HEK293 (cell line): Measurements from ENCODE around the gene D2HGDH.

ENCODE experiments used
- CTCF ChIA-PET: fragments of 350-600 bp; formaldehyde crosslinking; extraction: SDS; loops from one replicate; lab custom pipeline; 2021; ENCODE audit warnings: antibody characterized with exemption; lab: Yijun Ruan, JAX
- POLR2A ChIA-PET: fragments of 300-600 bp; formaldehyde crosslinking; extraction: SDS; loops from one replicate; lab custom pipeline; 2020; ENCODE audit warnings: antibody characterized with exemption, inconsistent platforms; lab: Yijun Ruan, JAX
- H3K27ac ChIP-seq: fragments of 200-500 bp; sonication (Bioruptor generic); 2 replicates; pipeline ENCODE4 v1.5.1; 2014; ENCODE audit warnings: low read depth, low read length, control low read depth, inconsistent platforms; ENCODE audit errors: extremely low read depth
- H3K36me3 ChIP-seq, 2 experiments: fragments of 200-500 bp in 1 of 2; sonication (Bioruptor generic) in 1 of 2; 1 replicate in 1 of 2; 2 replicates in 1 of 2; pipeline ENCODE4 v1.5.1; 2014 to 2017; ENCODE audit warnings: inconsistent platforms in 2 of 2, low read length in 2 of 2; ENCODE audit not compliant: control insufficient read depth in 2 of 2, insufficient read depth in 1 of 2
- H3K4me1 ChIP-seq: fragments of 200-500 bp; sonication (Bioruptor generic); 2 replicates; pipeline ENCODE4 v1.5.1; 2014; ENCODE audit warnings: mild to moderate bottlenecking, low read length, inconsistent platforms; ENCODE audit not compliant: control insufficient read depth, insufficient read depth
- H3K4me3 ChIP-seq: 2 replicates; pipeline ENCODE4 v1.5.1; 2011; ENCODE audit warnings: low read depth, mild to moderate bottlenecking, control low read depth, low read length, moderate library complexity
- H3K9me3 ChIP-seq: fragments of 200-500 bp; sonication (Bioruptor generic); 2 replicates; pipeline ENCODE4 v1.5.1; 2014; ENCODE audit warnings: low read depth, low read length, inconsistent platforms; ENCODE audit not compliant: control insufficient read depth, insufficient read depth
- GLI2 ChIP-seq: fragments of 450-650 bp; formaldehyde crosslinking; IDR thresholded peaks from 2 replicates; pipeline ENCODE4; 2017; ENCODE audit warnings: missing biosample characterization, missing genetic modification characterization, low read depth, borderline replicate concordance
- KLF1 ChIP-seq: fragments of 450-650 bp; formaldehyde crosslinking; IDR thresholded peaks from 2 replicates; pipeline ENCODE4 v1.5.1; 2016; ENCODE audit warnings: missing biosample characterization, missing genetic modification characterization
- KLF8 ChIP-seq: fragments of 450-650 bp; formaldehyde crosslinking; IDR thresholded peaks from 2 replicates; pipeline ENCODE4 v1.5.1; 2016; ENCODE audit warnings: missing biosample characterization, missing genetic modification characterization
- YY2 ChIP-seq: fragments of 450-650 bp; formaldehyde crosslinking; IDR thresholded peaks from 2 replicates; pipeline ENCODE4 v1.5.1; 2016; ENCODE audit warnings: missing biosample characterization, missing genetic modification characterization
- ZEB2 ChIP-seq: fragments of 450-650 bp; formaldehyde crosslinking; IDR thresholded peaks from 2 replicates; pipeline ENCODE4 v1.5.1; 2016; ENCODE audit warnings: missing biosample characterization, missing genetic modification characterization
- ZFP69B ChIP-seq: fragments of 450-650 bp; formaldehyde crosslinking; IDR thresholded peaks from 2 replicates; pipeline ENCODE4 v1.5.1; 2016; ENCODE audit warnings: missing biosample characterization, missing genetic modification characterization
- ZNF138 ChIP-seq: fragments of 450-650 bp; formaldehyde crosslinking; IDR thresholded peaks from 2 replicates; pipeline ENCODE4 v1.5.1; 2016; ENCODE audit warnings: missing biosample characterization, missing genetic modification characterization, borderline replicate concordance
- ZNF19 ChIP-seq: fragments of 450-650 bp; formaldehyde crosslinking; IDR thresholded peaks from 2 replicates; pipeline ENCODE4; 2016; ENCODE audit warnings: missing biosample characterization, missing genetic modification characterization, low read depth
- ZNF211 ChIP-seq: fragments of 450-650 bp; formaldehyde crosslinking; IDR thresholded peaks from 2 replicates; pipeline ENCODE4 v1.5.1; 2016; ENCODE audit warnings: low read depth, missing biosample characterization, missing genetic modification characterization
- ZNF292 ChIP-seq: fragments of 450-650 bp; formaldehyde crosslinking; IDR thresholded peaks from 2 replicates; pipeline ENCODE4 v1.5.1; 2016; ENCODE audit warnings: low read depth, missing biosample characterization, missing genetic modification characterization, borderline replicate concordance
- ZNF416 ChIP-seq: fragments of 450-650 bp; formaldehyde crosslinking; IDR thresholded peaks from 2 replicates; pipeline ENCODE4 v1.5.1; 2016; ENCODE audit warnings: missing biosample characterization, missing genetic modification characterization
- ZNF596 ChIP-seq: fragments of 450-650 bp; IDR thresholded peaks from 2 replicates; pipeline ENCODE4 v1.5.0; 2018; ENCODE audit warnings: missing biosample characterization, mild to moderate bottlenecking, missing genetic modification characterization, moderate library complexity
- ZNF677 ChIP-seq: fragments of 450-650 bp; IDR thresholded peaks from 2 replicates; pipeline ENCODE4 v1.5.0; 2018; ENCODE audit warnings: missing biosample characterization, mild to moderate bottlenecking, missing genetic modification characterization, moderate library complexity
- TF ChIP-seq, protein P1 (sequence below): fragments of 450-650 bp; formaldehyde crosslinking; IDR thresholded peaks from 2 replicates; pipeline ENCODE4 v1.5.1; 2016; ENCODE audit warnings: missing biosample characterization, missing genetic modification characterization, low read depth
- TF ChIP-seq, protein P2 (sequence below): fragments of 450-650 bp; formaldehyde crosslinking; optimal IDR thresholded peaks from 2 replicates; pipeline ENCODE3; 2016; ENCODE audit warnings: missing biosample characterization, mild to moderate bottlenecking, missing genetic modification characterization
- TF ChIP-seq, protein P3 (sequence below): fragments of 450-650 bp; formaldehyde crosslinking; IDR thresholded peaks from 2 replicates; pipeline ENCODE4 v1.5.1; 2016; ENCODE audit warnings: missing biosample characterization, missing genetic modification characterization
- TF ChIP-seq, protein P4 (sequence below): fragments of 450-650 bp; formaldehyde crosslinking; IDR thresholded peaks from 2 replicates; pipeline ENCODE4 v1.5.0; 2017; ENCODE audit warnings: missing biosample characterization, missing genetic modification characterization, borderline replicate concordance
- TF ChIP-seq, protein P5 (sequence below): sonication (generic); formaldehyde crosslinking; IDR thresholded peaks from 2 replicates; pipeline ENCODE4 v1.8.1; 2022; ENCODE audit warnings: mild to moderate bottlenecking, moderate library complexity, missing genetic modification reagents
- TF ChIP-seq, protein P6 (sequence below): fragments of 450-650 bp; formaldehyde crosslinking; IDR thresholded peaks from 2 replicates; pipeline ENCODE4 v1.5.1; 2016; ENCODE audit warnings: missing biosample characterization, missing genetic modification characterization
- TF ChIP-seq, protein P7 (sequence below): fragments of 450-650 bp; formaldehyde crosslinking; IDR thresholded peaks from 2 replicates; pipeline ENCODE4 v1.5.1; 2016; ENCODE audit warnings: missing biosample characterization, missing genetic modification characterization

The D2HGDH gene

DNA sequence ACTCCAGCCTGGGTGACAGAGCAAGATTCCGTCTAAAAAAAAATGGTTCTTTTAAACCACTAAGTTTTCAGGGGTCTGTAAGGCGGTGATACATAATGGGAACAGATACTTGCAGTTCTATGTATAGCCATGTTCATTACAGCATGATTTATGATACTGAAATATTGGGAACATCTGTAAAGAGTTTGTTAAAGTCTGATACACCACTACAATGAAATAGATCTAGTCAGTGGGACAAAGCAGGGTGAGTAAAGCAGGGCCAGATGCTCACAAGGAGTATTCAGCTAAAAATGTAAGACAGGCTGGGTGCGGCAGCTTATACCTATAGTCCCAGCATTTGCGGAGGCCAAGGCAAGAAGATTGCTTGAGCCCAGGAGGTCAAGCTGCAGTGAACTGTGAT lies 38.8 kb upstream of the D2HGDH start:
- no peak for TF ChIP-seq ZNF416
- no peak for TF ChIP-seq KLF1
- no peak for TF ChIP-seq YY2 (tag by site-specific recombination)
- no peak for TF ChIP-seq ZNF292
- no peak for TF ChIP-seq GLI2
- no peak for TF ChIP-seq ZNF19 (tag by site-specific recombination)
- TF ChIP-seq ZNF138 = no peak
- TF ChIP-seq, protein P1, sequence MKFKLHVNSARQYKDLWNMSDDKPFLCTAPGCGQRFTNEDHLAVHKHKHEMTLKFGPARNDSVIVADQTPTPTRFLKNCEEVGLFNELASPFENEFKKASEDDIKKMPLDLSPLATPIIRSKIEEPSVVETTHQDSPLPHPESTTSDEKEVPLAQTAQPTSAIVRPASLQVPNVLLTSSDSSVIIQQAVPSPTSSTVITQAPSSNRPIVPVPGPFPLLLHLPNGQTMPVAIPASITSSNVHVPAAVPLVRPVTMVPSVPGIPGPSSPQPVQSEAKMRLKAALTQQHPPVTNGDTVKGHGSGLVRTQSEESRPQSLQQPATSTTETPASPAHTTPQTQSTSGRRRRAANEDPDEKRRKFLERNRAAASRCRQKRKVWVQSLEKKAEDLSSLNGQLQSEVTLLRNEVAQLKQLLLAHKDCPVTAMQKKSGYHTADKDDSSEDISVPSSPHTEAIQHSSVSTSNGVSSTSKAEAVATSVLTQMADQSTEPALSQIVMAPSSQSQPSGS (tag by site-specific recombination) = no peak
- TF ChIP-seq ZEB2 (tag by site-specific recombination) = no peak
- TF ChIP-seq, protein P2, sequence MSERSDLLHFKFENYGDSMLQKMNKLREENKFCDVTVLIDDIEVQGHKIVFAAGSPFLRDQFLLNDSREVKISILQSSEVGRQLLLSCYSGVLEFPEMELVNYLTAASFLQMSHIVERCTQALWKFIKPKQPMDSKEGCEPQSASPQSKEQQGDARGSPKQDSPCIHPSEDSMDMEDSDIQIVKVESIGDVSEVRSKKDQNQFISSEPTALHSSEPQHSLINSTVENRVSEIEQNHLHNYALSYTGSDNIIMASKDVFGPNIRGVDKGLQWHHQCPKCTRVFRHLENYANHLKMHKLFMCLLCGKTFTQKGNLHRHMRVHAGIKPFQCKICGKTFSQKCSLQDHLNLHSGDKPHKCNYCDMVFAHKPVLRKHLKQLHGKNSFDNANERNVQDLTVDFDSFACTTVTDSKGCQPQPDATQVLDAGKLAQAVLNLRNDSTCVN (tag by site-specific recombination) = no peak
- TF ChIP-seq, protein P3, sequence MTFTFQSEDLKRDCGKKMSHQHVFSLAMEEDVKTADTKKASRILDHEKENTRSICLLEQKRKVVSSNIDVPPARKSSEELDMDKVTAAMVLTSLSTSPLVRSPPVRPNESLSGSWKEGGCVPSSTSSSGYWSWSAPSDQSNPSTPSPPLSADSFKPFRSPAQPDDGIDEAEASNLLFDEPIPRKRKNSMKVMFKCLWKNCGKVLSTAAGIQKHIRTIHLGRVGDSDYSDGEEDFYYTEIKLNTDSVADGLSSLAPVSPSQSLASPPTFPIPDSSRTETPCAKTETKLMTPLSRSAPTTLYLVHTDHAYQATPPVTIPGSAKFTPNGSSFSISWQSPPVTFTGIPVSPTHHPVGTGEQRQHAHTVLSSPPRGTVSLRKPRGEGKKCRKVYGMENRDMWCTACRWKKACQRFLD (tag by site-specific recombination) = no peak
- no peak for TF ChIP-seq ZNF677 (tag by site-specific recombination)
- TF ChIP-seq, protein P4, sequence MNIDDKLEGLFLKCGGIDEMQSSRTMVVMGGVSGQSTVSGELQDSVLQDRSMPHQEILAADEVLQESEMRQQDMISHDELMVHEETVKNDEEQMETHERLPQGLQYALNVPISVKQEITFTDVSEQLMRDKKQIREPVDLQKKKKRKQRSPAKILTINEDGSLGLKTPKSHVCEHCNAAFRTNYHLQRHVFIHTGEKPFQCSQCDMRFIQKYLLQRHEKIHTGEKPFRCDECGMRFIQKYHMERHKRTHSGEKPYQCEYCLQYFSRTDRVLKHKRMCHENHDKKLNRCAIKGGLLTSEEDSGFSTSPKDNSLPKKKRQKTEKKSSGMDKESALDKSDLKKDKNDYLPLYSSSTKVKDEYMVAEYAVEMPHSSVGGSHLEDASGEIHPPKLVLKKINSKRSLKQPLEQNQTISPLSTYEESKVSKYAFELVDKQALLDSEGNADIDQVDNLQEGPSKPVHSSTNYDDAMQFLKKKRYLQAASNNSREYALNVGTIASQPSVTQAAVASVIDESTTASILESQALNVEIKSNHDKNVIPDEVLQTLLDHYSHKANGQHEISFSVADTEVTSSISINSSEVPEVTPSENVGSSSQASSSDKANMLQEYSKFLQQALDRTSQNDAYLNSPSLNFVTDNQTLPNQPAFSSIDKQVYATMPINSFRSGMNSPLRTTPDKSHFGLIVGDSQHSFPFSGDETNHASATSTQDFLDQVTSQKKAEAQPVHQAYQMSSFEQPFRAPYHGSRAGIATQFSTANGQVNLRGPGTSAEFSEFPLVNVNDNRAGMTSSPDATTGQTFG (tag by site-specific recombination) = no peak
- no peak for TF ChIP-seq KLF8
- TF ChIP-seq, protein P5, sequence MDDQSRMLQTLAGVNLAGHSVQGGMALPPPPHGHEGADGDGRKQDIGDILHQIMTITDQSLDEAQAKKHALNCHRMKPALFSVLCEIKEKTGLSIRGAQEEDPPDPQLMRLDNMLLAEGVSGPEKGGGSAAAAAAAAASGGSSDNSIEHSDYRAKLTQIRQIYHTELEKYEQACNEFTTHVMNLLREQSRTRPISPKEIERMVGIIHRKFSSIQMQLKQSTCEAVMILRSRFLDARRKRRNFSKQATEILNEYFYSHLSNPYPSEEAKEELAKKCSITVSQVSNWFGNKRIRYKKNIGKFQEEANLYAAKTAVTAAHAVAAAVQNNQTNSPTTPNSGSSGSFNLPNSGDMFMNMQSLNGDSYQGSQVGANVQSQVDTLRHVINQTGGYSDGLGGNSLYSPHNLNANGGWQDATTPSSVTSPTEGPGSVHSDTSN (CRISPR knock-in tag) = no peak
- TF ChIP-seq ZNF211 (tag by site-specific recombination) = no peak
- TF ChIP-seq, protein P6, sequence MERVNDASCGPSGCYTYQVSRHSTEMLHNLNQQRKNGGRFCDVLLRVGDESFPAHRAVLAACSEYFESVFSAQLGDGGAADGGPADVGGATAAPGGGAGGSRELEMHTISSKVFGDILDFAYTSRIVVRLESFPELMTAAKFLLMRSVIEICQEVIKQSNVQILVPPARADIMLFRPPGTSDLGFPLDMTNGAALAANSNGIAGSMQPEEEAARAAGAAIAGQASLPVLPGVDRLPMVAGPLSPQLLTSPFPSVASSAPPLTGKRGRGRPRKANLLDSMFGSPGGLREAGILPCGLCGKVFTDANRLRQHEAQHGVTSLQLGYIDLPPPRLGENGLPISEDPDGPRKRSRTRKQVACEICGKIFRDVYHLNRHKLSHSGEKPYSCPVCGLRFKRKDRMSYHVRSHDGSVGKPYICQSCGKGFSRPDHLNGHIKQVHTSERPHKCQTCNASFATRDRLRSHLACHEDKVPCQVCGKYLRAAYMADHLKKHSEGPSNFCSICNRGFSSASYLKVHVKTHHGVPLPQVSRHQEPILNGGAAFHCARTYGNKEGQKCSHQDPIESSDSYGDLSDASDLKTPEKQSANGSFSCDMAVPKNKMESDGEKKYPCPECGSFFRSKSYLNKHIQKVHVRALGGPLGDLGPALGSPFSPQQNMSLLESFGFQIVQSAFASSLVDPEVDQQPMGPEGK = no peak
- TF ChIP-seq, protein P7, sequence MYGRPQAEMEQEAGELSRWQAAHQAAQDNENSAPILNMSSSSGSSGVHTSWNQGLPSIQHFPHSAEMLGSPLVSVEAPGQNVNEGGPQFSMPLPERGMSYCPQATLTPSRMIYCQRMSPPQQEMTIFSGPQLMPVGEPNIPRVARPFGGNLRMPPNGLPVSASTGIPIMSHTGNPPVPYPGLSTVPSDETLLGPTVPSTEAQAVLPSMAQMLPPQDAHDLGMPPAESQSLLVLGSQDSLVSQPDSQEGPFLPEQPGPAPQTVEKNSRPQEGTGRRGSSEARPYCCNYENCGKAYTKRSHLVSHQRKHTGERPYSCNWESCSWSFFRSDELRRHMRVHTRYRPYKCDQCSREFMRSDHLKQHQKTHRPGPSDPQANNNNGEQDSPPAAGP (tag by site-specific recombination) = no peak
- TF ChIP-seq ZNF596 (tag by site-specific recombination) = no peak
- no peak for TF ChIP-seq ZFP69B (tag by site-specific recombination)
- Histone ChIP-seq H3K27ac (no peak overlapping the region), H3K4me1 (no peaks in the 10 kb centered on the region), H3K9me3 (no peaks in the 10 kb centered on the region), H3K4me3 (no peak overlapping the region), H3K36me3 (peaks cover 14 to 36% of the 10 kb centered on the region in 2 experiments; a peak in 2 of 3 replicates)
- CTCF ChIA-PET = interaction anchor here (0.6 kb wide), 1 partner anchor 184 kb away, joined by 3 read pairs; no protein-coding TSS in a partner anchor
- POLR2A ChIA-PET = no interaction called here
